Naive B cell (primary cell): ENCODE results near the gene CDK17. TPM values are rescaled to one million over a fixed set of nuclear protein-coding genes. Genes with fewer than 3 reads are reported as not detected.
A peak's percentile ranks its signal among the peaks of the same experiment; 100 is the strongest.

ENCODE experiments used
- ATAC-seq, 2 donors: fragments of 150-1000 bp; cut with Tn5 transposase; 2 replicates each; pipeline ENCODE4 v1.10.0; 2021; ENCODE audit warnings: low read depth in 2 of 2, mild to moderate bottlenecking in 2 of 2, moderate library complexity in 2 of 2
- DNase-seq: peaks from one replicate; pipeline ENCODE4 v3.0.0; 2022
- H3K27ac Mint-ChIP-seq, 6 donors: one replicate each; pipeline ENCODE4 v1.8.0; 2020 to 2022; ENCODE audit warnings: mild to moderate bottlenecking in 6 of 6, mixed read lengths in 6 of 6, moderate library complexity in 5 of 6, inconsistent platforms in 2 of 6
- H3K27me3 Mint-ChIP-seq, 3 donors: one replicate each; pipeline ENCODE4 v1.8.0; 2021 to 2022; ENCODE audit warnings: mixed read lengths in 3 of 3, mild to moderate bottlenecking in 1 of 3
- H3K36me3 Mint-ChIP-seq, 2 donors: one replicate each; pipeline ENCODE4 v1.8.0; 2020 to 2022; ENCODE audit warnings: mixed read lengths in 2 of 2, inconsistent platforms in 1 of 2, mild to moderate bottlenecking in 1 of 2
- H3K4me1 Mint-ChIP-seq, 3 donors: one replicate each; pipeline ENCODE4 v1.8.0; 2020 to 2022; ENCODE audit warnings: mixed read lengths in 3 of 3, inconsistent platforms in 1 of 3, mild to moderate bottlenecking in 1 of 3, moderate library complexity in 1 of 3
- H3K4me3 Mint-ChIP-seq, 8 donors: one replicate each; pipeline ENCODE4 v1.8.0; 2020 to 2022; ENCODE audit warnings: mild to moderate bottlenecking in 8 of 8, mixed read lengths in 8 of 8, moderate library complexity in 8 of 8, inconsistent platforms in 2 of 8
- H3K9me3 Mint-ChIP-seq, 7 donors: one replicate each; pipeline ENCODE4 v1.8.0; 2020 to 2022; ENCODE audit warnings: mixed read lengths in 7 of 7, mild to moderate bottlenecking in 5 of 7, inconsistent platforms in 2 of 7, moderate library complexity in 1 of 7
- polyA plus RNA-seq, 6 donors: library from polyadenylated mRNA; unstranded; fragments of 300-500 nt; fragmentation: Illumina TruSeq; gene quantifications; one replicate each; pipeline ENCODE4 v1.2.3, GENCODE V29; 2021; ENCODE audit warnings: low read depth in 6 of 6

Gene CDK17
- polyA plus RNA-seq, 6 donors from 2014 or later = 21.4 to 39.0 (median 23.9) TPM

DNA sequence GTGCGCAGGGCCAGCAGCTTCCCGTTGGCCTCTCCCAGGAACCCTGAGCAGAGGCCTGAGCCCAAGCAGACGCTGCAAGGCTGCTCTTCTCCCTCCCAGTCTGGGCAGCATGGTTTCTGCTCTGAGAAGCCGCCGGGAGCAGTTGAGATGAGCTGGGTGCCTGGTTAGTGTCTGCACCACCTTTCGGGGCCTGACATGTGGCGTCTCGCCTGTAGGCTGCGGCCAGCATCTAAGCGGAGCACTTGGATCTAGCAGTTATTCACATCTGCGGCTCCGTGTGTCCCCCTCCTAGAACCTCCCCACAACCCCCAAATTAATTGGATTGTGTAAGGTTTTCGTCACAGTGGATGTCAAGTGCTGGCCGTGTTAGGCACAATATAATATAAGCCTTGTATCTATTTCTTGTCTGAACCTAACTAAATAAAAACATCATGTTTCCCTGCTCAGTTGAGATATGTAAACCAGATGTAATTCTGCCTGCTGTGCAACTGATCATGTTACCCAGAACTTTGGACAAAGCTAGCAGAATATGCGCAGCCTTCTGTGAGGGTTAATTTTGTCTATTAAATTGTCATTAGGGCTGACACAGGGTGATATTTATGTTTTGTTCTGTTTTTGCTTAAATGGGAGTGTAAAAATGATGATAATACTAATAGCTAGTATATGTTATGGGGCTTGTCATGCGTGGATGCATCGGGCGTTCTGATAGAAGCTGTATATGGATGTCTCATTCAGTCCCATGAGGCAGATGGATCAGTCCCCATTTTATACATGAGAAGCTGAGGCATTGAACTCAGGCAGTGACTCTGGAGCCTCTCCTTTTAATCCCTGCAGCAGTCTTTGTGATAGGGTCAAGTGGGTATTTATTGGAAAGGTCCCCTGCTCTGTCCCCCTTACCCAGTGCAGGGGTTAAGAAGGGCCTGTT, 160.3 kb downstream of the CDK17 start:
- Mint-ChIP-seq H3K9me3 (no peaks in the 10 kb centered on the region), H3K4me1 (peaks cover 33 to 47% (median 33%) of the 10 kb centered on the region in 3 donors), H3K4me3 (peak overlapping the region in 1 of 8 donors; percentile 5)

GRCh38 chr12:96238336-96239047, 161.7 kb downstream of the CDK17 start:
- Mint-ChIP-seq H3K9me3 (no peaks in the 10 kb centered on the region), H3K4me1 (peaks cover 34 to 45% (median 36%) of the 10 kb centered on the region in 3 donors), H3K27ac (peak overlapping the region in 3 of 6 donors; percentile 54 to 88 (median 71)), H3K4me3 (no peak overlapping the region), H3K27me3 (no peaks in the 10 kb centered on the region), H3K36me3 (peaks cover 0 to 15% of the 10 kb centered on the region in 2 donors)
- ATAC-seq = no peak
- no peak for DNase-seq

More for the DNA sequence above, 160.3 kb downstream of the CDK17 start:
- H3K27me3 Mint-ChIP-seq = no peaks in the 10 kb centered on the region
- H3K27ac Mint-ChIP-seq = peak overlapping the region in 4 of 6 donors; percentile 8 to 82 (median 74)
- no peak for DNase-seq
- peaks cover 0 to 15% of the 10 kb centered on the region in 2 donors for H3K36me3 Mint-ChIP-seq
- no peak for ATAC-seq

- DNase-seq (no peak), ATAC-seq (no peak)
- H3K27me3 Mint-ChIP-seq = no peaks in the 10 kb centered on the region
- H3K27ac Mint-ChIP-seq = peak overlapping the region; percentile 52 to 88 (median 78)
- peaks cover 0 to 8% of the 10 kb centered on the region in 2 donors for H3K36me3 Mint-ChIP-seq
- no peaks in the 10 kb centered on the region for H3K9me3 Mint-ChIP-seq
- peaks cover 28 to 39% (median 34%) of the 10 kb centered on the region in 3 donors for H3K4me1 Mint-ChIP-seq
- peak overlapping the region in 1 of 8 donors; percentile 15 for H3K4me3 Mint-ChIP-seq
These were observed 162.7 kb downstream of the CDK17 start for GRCh38 chr12:96237465-96238077.

- peak overlapping the region in 5 of 6 donors; percentile 5 to 91 (median 52) for H3K27ac Mint-ChIP-seq
- peaks cover 28 to 36% (median 34%) of the 10 kb centered on the region in 3 donors for H3K4me1 Mint-ChIP-seq
- peaks cover 3 to 8% of the 10 kb centered on the region in 2 donors for H3K36me3 Mint-ChIP-seq
- DNase-seq (no peak), ATAC-seq (no peak)
- H3K9me3 Mint-ChIP-seq = no peaks in the 10 kb centered on the region
- peak overlapping the region in 1 of 8 donors; percentile 15 for H3K4me3 Mint-ChIP-seq
- no peaks in the 10 kb centered on the region for H3K27me3 Mint-ChIP-seq
These were observed 163.2 kb downstream of the CDK17 start for GRCh38 chr12:96237035-96237434.

GRCh38 chr12:96236221-96236822, 163.9 kb downstream of the CDK17 start:
- ATAC-seq (no peak), DNase-seq (no peak)
- no peaks in the 10 kb centered on the region for H3K9me3 Mint-ChIP-seq
- peaks cover 8 to 9% of the 10 kb centered on the region in 2 donors for H3K36me3 Mint-ChIP-seq
- H3K27me3 Mint-ChIP-seq = no peaks in the 10 kb centered on the region
- peaks cover 31 to 41% (median 32%) of the 10 kb centered on the region in 3 donors for H3K4me1 Mint-ChIP-seq
- peak overlapping the region in 1 of 8 donors; percentile 72 for H3K4me3 Mint-ChIP-seq
- peak overlapping the region in 2 of 6 donors; percentile 59 to 76 for H3K27ac Mint-ChIP-seq

DNA sequence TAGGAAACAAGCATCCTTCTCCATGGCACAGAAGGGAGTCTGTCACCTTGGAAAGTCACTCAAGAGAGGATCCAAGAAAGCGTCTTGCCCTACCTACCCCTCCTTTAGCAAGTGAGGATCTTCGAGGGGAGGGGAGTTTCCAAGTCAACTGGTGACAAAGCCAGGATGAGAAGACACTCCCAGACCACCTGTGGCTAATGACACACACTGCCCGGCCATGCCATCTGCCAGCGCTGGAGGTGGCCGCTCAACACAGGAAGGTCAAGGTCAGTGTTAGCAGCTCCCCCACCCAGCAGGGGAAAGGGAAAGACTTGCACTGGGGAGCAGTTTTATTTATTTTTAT, 164.8 kb downstream of the CDK17 start:
- Mint-ChIP-seq H3K36me3 (peaks cover 8 to 9% of the 10 kb centered on the region in 2 donors), H3K9me3 (no peaks in the 10 kb centered on the region), H3K4me1 (peaks cover 29 to 37% (median 32%) of the 10 kb centered on the region in 3 donors), H3K27ac (peak overlapping the region in 1 of 6 donors; percentile 70), H3K4me3 (no peak overlapping the region), H3K27me3 (no peaks in the 10 kb centered on the region)
- DNase-seq = no peak
- ATAC-seq = no peak

- peak overlapping the region in 2 of 6 donors; percentile 70 to 83 for H3K27ac Mint-ChIP-seq
- DNase-seq (no peak), ATAC-seq (no peak)
- peaks cover 8 to 9% of the 10 kb centered on the region in 2 donors for H3K36me3 Mint-ChIP-seq
- H3K9me3 Mint-ChIP-seq = no peaks in the 10 kb centered on the region
- no peaks in the 10 kb centered on the region for H3K27me3 Mint-ChIP-seq
- H3K4me1 Mint-ChIP-seq = peaks cover 25 to 33% (median 33%) of the 10 kb centered on the region in 3 donors
- no peak overlapping the region for H3K4me3 Mint-ChIP-seq
These were observed 165.4 kb downstream of the CDK17 start for GRCh38 chr12:96234591-96235483.

DNA sequence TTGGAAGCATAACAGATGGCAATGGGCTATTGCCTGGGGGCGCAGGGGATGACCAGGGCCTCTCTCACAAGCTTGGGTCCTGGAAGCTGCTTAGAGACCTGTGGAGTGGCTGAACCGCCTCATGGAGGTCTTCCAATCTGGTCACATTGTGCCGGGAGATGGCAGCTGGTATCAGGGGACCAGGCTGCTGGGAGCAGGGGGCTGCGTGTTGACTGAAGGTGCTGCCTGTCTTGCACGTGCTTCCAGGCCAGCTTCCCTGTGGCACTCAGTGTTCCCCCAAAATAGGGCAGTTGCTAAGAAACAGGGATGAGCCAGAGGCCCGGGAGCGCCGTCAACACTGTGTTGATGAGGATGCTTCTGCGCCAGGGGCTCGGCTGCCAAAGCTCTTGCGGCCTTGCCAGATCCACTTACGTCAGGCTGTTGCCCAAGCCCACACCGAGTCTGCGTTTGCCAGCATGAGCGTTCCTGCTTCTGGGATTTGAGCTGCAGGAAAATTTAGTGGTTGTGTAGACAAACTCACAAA, 166.2 kb downstream of the CDK17 start:
- peaks cover 20 to 33% (median 30%) of the 10 kb centered on the region in 3 donors for H3K4me1 Mint-ChIP-seq
- DNase-seq (no peak), ATAC-seq (no peak)
- H3K36me3 Mint-ChIP-seq = peaks cover 8 to 9% of the 10 kb centered on the region in 2 donors
- H3K9me3 Mint-ChIP-seq = no peaks in the 10 kb centered on the region
- no peaks in the 10 kb centered on the region for H3K27me3 Mint-ChIP-seq
- no peak overlapping the region for H3K27ac Mint-ChIP-seq
- H3K4me3 Mint-ChIP-seq = no peak overlapping the region

DNA sequence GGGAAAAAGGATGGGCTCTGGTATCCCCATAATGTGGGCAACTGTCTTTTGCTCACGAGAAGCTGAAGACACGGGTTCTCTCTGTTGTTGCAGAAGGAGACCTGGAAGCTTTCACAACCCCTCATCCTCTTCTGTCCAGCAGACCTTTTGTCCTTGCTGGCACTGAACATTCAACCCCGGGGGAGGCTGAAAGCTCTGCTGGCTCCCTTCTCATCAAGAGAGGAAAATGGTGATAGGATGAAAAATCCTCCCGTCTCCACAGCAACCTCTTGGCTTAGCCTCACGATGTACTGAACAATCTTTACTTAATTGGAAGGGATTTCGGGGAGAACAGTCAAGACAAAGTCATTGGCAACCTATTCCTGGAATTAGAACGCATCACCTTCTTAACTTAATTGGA, 167.1 kb downstream of the CDK17 start:
- peak overlapping the region in 1 of 6 donors; percentile 63 for H3K27ac Mint-ChIP-seq
- ATAC-seq (no peak), DNase-seq (no peak)
- H3K9me3 Mint-ChIP-seq = no peaks in the 10 kb centered on the region
- H3K36me3 Mint-ChIP-seq = peaks cover 8 to 9% of the 10 kb centered on the region in 2 donors
- no peak overlapping the region for H3K4me3 Mint-ChIP-seq
- peaks cover 23 to 33% (median 30%) of the 10 kb centered on the region in 3 donors for H3K4me1 Mint-ChIP-seq
- H3K27me3 Mint-ChIP-seq = no peaks in the 10 kb centered on the region

- H3K4me1 Mint-ChIP-seq = peaks cover 8 to 25% (median 13%) of the 10 kb centered on the region in 3 donors
- H3K27ac Mint-ChIP-seq = peak overlapping the region in 1 of 6 donors; percentile 84
- no peak overlapping the region for H3K4me3 Mint-ChIP-seq
- peaks cover 0 to 1% (median 0%) of the 10 kb centered on the region in 7 donors for H3K9me3 Mint-ChIP-seq
- H3K36me3 Mint-ChIP-seq = peaks cover 4 to 26% of the 10 kb centered on the region in 2 donors
- ATAC-seq (no peak), DNase-seq (no peak)
- H3K27me3 Mint-ChIP-seq = no peaks in the 10 kb centered on the region
These were observed 169.6 kb downstream of the CDK17 start for GRCh38 chr12:96230646-96231045.

GRCh38 chr12:96228566-96229248, 171.5 kb downstream of the CDK17 start:
- ATAC-seq = no peak
- no peaks in the 10 kb centered on the region for H3K27me3 Mint-ChIP-seq
- no peak for DNase-seq
- no peak overlapping the region for H3K27ac Mint-ChIP-seq
- H3K4me3 Mint-ChIP-seq = no peak overlapping the region
- peaks cover 7 to 26% of the 10 kb centered on the region in 2 donors for H3K36me3 Mint-ChIP-seq
- H3K9me3 Mint-ChIP-seq = peaks cover 0 to 1% (median 0%) of the 10 kb centered on the region in 7 donors
- H3K4me1 Mint-ChIP-seq = peaks cover 2 to 22% (median 14%) of the 10 kb centered on the region in 3 donors
